Transverse colon (tissue), 3 donors: ENCODE data around the gene P4HA3.

Experiments used
- POLR2A ChIP-seq: fragments of 450-650 bp; IDR thresholded peaks from one replicate; pipeline ENCODE4 v1.6.1; 2016; ENCODE audit warnings: antibody characterized with exemption, mild to moderate bottlenecking, moderate library complexity
- TF ChIP-seq, protein P1 (sequence below), 5 experiments: fragments of 200-600 bp in 3 of 5; fragments of 450-650 bp in 2 of 5; sonication (generic) in 3 of 5; IDR thresholded peaks; 1 replicate in 2 of 5; 2 replicates in 3 of 5; pipeline ENCODE4 v1.5.1; 2016 to 2017; ENCODE audit warnings: antibody characterized with exemption in 5 of 5, inconsistent platforms in 3 of 5, mild to moderate bottlenecking in 2 of 5, moderate library complexity in 1 of 5

- TF ChIP-seq, protein P1, sequence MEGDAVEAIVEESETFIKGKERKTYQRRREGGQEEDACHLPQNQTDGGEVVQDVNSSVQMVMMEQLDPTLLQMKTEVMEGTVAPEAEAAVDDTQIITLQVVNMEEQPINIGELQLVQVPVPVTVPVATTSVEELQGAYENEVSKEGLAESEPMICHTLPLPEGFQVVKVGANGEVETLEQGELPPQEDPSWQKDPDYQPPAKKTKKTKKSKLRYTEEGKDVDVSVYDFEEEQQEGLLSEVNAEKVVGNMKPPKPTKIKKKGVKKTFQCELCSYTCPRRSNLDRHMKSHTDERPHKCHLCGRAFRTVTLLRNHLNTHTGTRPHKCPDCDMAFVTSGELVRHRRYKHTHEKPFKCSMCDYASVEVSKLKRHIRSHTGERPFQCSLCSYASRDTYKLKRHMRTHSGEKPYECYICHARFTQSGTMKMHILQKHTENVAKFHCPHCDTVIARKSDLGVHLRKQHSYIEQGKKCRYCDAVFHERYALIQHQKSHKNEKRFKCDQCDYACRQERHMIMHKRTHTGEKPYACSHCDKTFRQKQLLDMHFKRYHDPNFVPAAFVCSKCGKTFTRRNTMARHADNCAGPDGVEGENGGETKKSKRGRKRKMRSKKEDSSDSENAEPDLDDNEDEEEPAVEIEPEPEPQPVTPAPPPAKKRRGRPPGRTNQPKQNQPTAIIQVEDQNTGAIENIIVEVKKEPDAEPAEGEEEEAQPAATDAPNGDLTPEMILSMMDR (IDR thresholded peaks at IDR 0.05): no peak
- TF ChIP-seq POLR2A: no peak
These were observed 39.2 kb downstream of the P4HA3 start for GRCh38 chr11:74272276-74272675.
